ENCODE measurements around the gene SLC7A7. TPM values are rescaled to one million over a fixed set of nuclear protein-coding genes. Genes with fewer than 3 reads are reported as not detected.

The SLC7A7 gene
- total RNA-seq, 2 donors from 2014 or later = 11.4 to 17.5 TPM

DNA sequence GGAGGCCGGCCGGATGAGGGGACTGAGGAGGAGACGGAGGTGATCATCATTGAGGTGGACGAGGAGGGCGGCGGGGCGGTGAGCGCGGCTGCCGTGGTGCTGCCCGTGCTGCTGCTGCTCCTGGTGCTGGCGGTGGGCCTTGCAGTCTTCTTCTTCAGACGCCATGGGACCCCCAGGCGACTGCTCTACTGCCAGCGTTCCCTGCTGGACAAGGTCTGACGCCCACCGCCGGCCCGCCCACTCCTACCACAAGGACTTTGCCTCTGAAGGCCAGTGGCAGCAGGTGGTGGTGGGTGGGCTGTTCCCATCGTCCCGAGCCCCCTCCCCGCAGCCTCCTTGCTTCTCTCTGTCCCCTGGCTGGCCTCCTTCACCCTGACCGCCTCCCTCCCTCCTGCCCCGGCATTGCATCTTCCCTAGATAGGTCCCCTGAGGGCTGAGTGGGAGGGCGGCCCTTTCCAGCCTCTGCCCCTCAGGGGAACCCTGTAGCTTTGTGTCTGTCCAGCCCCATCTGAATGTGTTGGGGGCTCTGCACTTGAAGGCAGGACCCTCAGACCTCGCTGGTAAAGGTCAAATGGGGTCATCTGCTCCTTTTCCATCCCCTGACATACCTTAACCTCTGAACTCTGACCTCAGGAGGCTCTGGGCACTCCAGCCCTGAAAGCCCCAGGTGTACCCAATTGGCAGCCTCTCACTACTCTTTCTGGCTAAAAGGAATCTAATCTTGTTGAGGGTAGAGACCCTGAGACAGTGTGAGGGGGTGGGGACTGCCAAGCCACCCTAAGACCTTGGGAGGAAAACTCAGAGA lies 30.8 kb upstream of the SLC7A7 start:
- intact Hi-C loops (cut with DNase I) = loop anchor here in 1 of 2 donors (10.0 kb wide), 1 partner anchor 281 kb away; no protein-coding TSS in a partner anchor
- peak; percentile 76 for DNase-seq (ENCODE audit: low spot score)

GRCh38 chr14:22845103-22845394 lies 29.8 kb upstream of the SLC7A7 start:
- DNase-seq (ENCODE audit: low spot score) = peak; percentile 62
- intact Hi-C loops (cut with DNase I) = loop anchor here in 1 of 2 donors (10.0 kb wide), 1 partner anchor 280 kb away; no protein-coding TSS in a partner anchor

DNA sequence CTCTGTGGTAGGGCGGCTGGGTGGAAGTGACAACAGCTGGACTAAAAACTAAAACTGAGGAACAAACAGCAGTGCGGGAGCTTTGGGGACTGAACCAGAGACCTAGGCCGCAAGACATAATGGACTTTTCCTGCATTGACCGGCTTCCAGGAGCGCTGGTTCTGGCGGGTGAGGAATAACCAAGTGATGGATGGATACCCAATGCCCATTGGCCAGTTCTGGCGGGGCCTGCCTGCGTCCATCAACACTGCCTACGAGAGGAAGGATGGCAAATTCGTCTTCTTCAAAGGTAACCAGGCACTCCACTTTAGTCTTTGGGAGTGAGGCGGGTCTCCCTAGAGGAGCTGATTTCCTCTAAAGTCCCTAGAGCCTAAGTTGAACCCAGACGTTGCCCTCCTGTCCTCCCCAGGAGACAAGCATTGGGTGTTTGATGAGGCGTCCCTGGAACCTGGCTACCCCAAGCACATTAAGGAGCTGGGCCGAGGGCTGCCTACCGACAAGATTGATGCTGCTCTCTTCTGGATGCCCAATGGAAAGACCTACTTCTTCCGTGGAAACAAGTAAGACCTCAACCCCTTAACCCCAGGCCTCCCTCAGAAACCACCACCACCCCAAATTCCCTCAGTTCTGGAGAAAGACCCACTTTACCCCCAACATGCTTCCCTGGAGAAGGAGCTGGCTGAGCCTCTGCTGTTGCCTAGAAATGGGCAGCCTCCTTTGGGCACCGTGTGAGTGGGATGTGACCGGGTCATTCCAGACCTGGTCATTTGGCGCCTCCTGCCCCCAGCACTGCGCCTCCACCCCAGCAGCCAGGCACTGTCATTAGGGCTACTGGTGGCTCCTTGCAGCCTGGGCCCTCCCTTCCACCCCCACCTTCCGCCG lies 29.2 kb upstream of the SLC7A7 start:
- intact Hi-C loops (cut with DNase I) = loop anchor here in 1 of 2 donors (10.0 kb wide), 1 partner anchor 280 kb away; no protein-coding TSS in a partner anchor
- peak; percentile 70 for DNase-seq (ENCODE audit: low spot score)

DNA sequence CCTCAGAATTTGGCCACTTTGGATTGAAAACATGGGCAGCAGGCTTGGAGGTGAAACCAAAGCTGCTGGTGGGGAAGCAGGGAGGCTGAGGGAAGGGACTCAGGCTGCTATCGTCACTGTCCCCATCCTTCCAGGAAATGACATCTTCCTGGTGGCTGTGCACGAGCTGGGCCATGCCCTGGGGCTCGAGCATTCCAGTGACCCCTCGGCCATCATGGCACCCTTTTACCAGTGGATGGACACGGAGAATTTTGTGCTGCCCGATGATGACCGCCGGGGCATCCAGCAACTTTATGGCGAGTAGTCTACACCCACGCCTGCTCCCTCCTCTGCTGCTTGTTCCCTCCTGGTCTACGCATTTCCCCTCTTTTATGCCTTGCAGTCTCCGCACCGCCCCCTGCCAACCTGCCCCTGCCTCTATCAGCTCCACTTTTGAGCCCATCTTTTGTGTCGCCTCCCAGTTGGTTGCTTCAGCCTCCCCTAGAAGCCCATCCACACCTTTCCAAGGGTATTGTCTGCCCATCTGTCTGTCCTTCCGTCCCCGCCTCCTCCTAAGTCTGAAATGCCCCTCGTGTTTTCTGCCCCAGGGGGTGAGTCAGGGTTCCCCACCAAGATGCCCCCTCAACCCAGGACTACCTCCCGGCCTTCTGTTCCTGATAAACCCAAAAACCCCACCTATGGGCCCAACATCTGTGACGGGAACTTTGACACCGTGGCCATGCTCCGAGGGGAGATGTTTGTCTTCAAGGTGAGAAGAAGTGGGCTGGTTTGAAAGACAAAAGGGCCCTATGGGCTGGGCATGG lies 28.1 kb upstream of the SLC7A7 start:
- peak; percentile 38 for DNase-seq (ENCODE audit: low spot score)
- intact Hi-C loops (cut with DNase I) = loop anchor here in 1 of 2 donors (10.0 kb wide), 1 partner anchor 279 kb away; no protein-coding TSS in a partner anchor

DNA sequence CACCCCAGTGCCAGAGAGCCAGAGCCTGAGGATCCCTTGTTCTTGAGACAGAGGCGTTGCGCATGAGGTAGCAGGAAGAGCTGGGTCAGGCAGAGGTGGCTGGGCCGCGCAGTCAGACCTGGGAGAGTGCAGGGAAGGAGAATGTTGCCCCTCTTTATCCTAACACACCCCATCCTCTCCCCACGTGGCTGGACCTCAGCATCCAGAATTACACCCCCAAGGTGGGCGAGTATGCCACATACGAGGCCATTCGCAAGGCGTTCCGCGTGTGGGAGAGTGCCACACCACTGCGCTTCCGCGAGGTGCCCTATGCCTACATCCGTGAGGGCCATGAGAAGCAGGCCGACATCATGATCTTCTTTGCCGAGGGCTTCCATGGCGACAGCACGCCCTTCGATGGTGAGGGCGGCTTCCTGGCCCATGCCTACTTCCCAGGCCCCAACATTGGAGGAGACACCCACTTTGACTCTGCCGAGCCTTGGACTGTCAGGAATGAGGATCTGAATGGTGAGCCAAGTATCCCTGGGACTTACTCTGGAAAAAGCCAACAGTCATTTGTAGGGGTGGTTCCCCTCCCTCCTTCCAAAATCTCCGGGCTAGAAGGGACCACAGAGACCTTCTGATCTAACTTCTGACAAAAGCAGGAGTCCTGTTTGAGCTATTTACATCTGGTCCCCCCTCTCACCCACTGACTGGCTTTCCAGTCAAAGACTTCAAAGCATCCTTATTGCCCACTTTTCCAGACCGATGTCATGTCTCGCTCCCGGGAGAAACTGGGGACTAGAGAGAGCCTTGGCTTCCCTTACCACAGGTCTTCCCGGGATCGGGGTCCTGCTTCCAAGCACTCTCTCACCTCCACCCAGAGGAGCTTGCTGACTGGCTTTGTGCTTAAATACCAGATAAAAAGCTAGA lies 27.2 kb upstream of the SLC7A7 start:
- DNase-seq (ENCODE audit: low spot score) = peak; percentile 60
- intact Hi-C loops (cut with DNase I) = loop anchor here in 1 of 2 donors (10.0 kb wide), 1 partner anchor 278 kb away; no protein-coding TSS in a partner anchor

GRCh38 chr14:22841769-22842168 lies 26.5 kb upstream of the SLC7A7 start:
- intact Hi-C loops (cut with DNase I) = loop anchor here in 1 of 2 donors (10.0 kb wide), 1 partner anchor 277 kb away; no protein-coding TSS in a partner anchor
- DNase-seq (ENCODE audit: low spot score) = peak; percentile 71

DNA sequence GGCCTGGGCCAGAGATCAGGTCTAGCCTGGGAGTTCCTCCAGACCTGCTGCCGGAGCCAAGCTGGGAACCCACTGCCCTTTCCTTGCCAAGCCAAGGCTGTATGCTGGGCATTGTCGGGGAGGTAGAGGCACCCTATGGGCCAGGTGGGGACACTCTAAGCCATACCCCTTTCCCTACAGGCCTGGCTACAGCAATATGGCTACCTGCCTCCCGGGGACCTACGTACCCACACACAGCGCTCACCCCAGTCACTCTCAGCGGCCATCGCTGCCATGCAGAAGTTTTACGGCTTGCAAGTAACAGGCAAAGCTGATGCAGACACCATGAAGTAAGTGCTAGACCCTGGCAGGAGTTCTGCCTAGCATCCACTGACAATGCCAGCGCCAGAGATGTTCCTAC lies 26.1 kb upstream of the SLC7A7 start:
- intact Hi-C loops (cut with DNase I) = loop anchor here in 1 of 2 donors (10.0 kb wide), 1 partner anchor 277 kb away; no protein-coding TSS in a partner anchor
- peak; percentile 51 for DNase-seq (ENCODE audit: low spot score)

DNA sequence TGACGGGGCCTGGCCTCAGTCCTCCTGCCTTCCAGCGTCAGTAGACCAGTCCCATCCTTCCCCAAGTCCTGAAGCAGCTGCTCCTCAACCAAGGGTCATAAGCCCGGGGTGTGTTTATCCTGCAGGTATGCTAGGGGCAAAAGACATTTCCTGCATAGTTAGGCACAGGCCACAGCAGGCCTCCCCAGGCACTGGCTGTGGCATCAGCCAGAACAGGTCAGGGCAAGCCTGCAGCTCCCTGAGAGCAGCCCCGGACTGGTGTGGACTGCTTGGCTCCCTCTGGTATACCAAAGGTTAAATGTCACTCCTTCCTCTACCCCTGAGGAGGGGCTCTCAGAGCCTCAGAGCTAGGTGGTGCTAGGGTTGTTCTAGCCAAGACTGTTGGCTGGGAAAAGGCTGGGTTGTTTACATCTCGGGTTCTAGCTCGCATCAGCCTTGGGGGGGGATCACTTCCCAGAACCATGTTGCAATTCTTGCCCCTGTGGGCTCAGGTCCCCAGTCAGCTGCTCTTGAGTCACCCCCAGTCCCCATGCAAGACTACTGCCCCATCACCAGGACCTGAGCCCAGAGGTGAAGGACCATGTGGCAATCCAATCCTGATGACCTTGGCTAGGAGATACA lies 24.0 kb upstream of the SLC7A7 start:
- intact Hi-C loops (cut with DNase I) = no loop called here
- DNase-seq (ENCODE audit: low spot score) = peak; percentile 78

GRCh38 chr14:22838631-22839041 lies 23.4 kb upstream of the SLC7A7 start:
- peak; percentile 78 for DNase-seq (ENCODE audit: low spot score)
- intact Hi-C loops (cut with DNase I) = no loop called here

GRCh38 chr14:22837750-22838538 lies 22.7 kb upstream of the SLC7A7 start:
- peak; percentile 89 for DNase-seq (ENCODE audit: low spot score)
- intact Hi-C loops (cut with DNase I) = loop anchor here in 1 of 2 donors (2.0 kb wide), 1 partner anchor 13 kb away; no protein-coding TSS in a partner anchor

- DNase-seq (ENCODE audit: low spot score) = peak; percentile 93
Measured at GRCh38 chr14:22837114-22837749, 22.0 kb upstream of the SLC7A7 start.

GRCh38 chr14:22836301-22837113 lies 21.3 kb upstream of the SLC7A7 start, which contains the start of gene MMP14:
MMP14 (plus strand) TSS chr14:22836585; CDS start chr14:22836818, 233 bp downstream.
- intact Hi-C loops (cut with DNase I) = loop anchor here in 1 of 2 donors (2.0 kb wide), 1 partner anchor 14 kb away; no protein-coding TSS in a partner anchor
- peak; percentile 91 for DNase-seq (ENCODE audit: low spot score)

More at GRCh38 chr14:22837114-22837749, 22.0 kb upstream of the SLC7A7 start:
- intact Hi-C loops (cut with DNase I) = loop anchor here in 1 of 2 donors (2.0 kb wide), 1 partner anchor 14 kb away; no protein-coding TSS in a partner anchor

- intact Hi-C loops (cut with DNase I) = no loop called here
- DNase-seq (ENCODE audit: low spot score) = no peak
Measured at GRCh38 chr14:22835505-22835904, 20.3 kb upstream of the SLC7A7 start.

DNA sequence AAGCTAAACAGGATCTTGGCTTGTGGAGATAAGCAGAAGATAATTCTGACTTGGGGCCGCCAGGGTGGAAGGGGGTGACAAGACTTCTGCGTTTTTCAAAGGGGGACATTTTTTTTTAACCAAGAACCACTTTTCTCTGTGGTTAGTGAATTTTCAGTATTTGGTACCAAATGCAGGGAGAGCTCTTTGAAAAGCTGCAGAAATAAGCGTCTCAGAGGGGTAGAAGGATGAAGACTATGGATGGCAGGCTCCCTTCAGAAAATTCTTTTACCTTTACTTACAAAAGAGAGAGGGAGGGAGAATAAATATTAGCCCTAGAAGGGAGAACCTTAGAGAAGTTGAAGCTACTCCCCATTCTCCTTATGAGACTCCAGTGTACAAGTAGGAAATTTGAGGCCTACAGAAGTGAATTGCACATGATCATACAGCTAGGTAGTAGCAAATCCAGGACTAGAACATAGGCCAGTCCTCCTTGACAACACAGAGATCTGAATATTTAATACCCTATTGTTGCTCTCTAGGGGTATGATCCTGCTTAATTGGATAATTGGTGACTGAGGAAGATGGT lies 15.3 kb upstream of the SLC7A7 start:
- no peak for DNase-seq (ENCODE audit: low spot score)
- intact Hi-C loops (cut with DNase I) = no loop called here
